ENCODE results near the gene EMC8.
"Not testable (repeated sequence)": the region's sequence is repeated elsewhere in the genome, so short reads cannot be mapped to it uniquely, and the experiment has no call there.

EMC8 gene

DNA sequence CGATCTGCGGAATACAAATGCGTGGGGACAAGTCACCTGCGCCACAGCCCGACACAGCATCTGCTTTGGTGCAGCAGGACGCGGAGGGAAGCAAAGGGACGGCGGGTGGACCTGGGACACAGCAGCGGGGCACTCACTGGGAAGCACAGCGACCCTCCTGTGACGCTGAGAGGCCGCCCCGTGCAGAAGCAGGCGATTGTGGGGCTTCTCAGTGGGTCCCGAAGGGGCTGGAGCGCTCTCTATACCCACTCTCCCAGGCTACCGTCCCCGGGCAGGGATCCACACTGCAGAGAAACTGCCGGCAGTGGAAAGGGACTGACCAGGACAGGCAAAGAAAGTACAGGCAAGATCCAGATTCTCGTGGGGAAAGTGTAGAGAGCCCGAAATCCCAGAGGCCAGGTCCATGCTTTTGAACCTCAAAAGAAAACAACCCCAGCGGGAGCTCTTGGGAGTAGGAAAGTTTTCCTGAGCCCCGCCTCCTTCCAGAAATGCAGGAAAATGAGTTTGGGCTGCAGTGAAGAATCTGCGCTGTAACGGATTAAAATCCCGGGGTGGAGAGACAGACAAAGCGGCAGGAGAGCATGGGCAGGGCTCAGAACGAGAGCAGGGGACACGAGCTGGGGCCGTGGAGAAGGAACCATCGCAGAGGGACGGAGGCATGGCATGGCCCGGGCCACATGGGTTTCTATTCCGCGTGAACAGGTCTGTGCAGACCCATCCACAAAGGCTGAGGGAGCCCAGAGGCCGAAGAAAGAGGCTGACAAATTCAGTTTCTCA lies 12.9 kb upstream of the EMC8 start:
- no peak for DNase-seq (ENCODE audit: low spot score)

DNA sequence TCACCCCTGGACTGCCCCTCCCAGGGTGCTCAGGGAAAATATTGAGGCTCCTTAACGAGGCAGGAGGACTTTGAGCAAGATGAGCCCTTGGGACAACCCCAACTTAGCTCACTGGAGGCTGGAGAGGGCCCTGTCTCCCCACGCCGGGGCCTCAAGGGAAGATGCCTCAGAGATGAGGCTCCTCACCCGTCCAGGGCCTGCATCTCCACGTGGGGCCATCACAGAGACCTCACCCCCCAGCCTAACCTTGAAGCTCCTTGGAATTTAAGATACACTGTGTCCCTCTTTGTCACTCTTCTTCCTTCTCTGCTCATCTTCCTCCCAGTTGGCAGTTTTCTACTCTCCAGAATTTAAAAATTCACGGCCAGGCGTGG lies 11.4 kb upstream of the EMC8 start:
- no peak for DNase-seq (ENCODE audit: low spot score)

DNA sequence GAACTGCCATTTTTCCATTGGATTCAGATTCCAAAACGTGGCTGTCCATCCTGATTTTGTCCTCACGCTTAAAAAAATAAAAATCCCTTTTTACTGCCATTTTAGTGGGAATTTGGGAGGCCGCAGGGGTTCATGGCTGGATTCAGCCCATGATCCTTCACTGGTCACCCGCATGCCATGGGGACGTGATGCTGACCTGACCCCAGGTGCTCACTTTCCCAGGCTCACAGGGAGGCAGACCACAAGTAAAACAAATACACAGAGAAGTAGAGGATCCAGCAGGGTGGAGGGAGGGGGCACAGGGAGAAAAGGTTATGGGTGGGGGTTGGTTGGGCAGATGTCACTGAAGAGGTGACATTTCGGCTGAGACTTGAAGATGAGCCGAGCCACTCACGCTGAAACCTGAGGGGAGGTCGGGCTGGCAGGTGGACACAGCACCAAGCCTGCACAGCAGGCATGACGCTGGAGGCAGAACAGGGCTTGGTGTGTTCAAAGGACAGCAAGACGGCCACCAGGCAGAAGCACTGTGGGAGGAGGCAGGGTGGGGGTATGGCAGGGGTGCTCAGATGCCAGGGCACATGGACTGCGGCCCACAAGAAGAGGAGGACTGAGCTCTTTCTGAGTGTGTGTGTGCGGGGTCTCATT lies 10.9 kb upstream of the EMC8 start:
- no peak for DNase-seq (ENCODE audit: low spot score)

DNA sequence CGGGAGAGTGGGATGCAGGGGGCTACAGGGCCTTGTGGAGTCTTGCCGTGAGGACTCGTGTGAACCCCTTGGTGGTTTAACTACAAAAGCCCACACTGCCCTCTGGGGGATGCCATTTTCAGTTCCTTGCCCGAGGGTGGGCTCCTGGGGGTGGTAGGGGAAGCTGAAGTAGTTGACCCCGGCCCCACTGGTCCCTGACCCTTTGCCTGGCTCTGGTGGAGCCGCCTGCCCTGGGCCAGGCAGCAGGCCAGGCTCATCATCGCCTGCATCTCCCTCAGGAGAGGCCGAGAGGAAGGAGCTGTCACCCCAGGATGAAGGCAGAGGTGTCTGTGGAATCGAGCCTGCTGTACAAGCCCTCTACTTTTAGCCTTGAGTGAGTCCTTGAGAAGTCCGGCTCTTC lies 10.3 kb upstream of the EMC8 start:
- DNase-seq (ENCODE audit: low spot score) = no peak

DNA sequence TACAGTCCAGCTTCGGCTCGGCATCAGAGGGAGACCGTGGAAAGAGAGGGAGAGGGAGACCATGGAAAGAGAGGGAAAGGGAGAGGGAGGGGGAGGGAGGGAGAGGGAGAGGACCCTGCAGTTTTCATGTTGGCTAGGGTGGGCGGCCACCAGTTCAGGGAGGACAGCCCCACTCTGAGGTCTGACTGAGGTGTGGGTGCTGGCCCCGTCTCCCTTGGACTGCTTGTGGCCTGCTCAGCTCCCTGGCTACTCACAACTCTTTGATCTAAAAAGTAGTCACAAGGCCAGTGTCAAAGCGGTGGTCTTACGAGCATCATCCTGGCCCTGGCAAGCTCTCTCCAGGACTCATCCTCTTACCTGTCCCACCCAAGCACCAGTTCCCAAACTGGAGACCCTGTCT lies 9.6 kb upstream of the EMC8 start:
- DNase-seq (ENCODE audit: low spot score) = no peak

DNA sequence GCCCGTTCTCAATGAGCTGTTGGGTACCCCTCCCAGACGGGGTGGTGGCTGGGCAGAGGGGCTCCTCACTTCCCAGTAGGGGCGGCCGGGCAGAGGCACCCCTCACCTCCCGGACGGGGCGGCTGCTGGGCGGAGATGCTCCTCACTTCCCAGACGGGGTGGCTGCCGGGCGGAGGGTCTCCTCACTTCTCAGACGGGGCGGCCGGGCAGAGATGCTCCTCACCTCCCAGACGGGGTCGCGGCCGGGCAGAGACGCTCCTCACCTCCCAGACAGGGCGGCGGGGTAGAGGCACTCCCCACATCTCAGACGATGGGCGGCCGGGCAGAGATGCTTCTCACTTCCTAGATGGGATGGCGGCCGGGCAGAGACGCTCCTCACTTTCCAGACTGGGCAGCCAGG lies 8.8 kb upstream of the EMC8 start:
- DNase-seq (ENCODE audit: low spot score) = not testable (repeated sequence)

DNA sequence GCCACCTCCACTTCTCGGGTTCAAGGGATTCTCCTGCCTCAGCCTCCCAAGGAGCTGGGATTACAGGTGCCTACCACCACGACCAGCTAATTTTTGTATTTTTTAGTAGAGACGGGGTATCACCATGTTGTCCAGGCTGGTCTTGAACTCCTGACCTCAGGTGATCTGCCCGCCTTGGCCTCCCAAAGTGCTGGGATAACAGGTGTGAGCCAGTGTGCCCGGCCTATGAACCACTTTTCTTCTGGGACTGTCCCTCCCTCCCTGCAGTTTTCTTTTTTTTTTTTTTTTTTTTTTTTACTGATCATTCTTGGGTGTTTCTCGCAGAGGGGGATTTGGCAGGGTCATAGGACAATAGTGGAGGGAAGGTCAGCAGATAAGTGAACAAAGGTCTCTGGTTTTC lies 8.0 kb upstream of the EMC8 start:
- not testable (repeated sequence) for DNase-seq (ENCODE audit: low spot score)

DNA sequence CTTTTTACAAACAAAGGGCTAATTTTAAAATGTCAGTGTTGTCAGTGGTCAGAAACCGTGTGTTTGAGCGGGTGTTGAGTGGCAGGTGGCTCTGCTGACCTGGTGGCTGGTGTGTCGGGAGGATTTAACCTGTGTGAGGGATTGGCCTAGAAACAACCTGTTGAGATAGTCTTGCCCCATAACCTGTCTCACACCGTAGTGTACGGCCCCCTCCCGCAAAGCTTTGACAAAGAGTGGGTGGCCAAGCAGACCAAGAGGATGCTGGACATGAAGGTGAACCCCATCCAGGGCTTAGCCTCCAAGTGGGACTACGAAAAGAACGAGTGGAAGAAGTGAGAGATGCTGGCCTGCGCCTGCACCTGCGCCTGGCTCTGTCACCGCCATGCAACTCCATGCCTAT lies 7.2 kb upstream of the EMC8 start:
- DNase-seq (ENCODE audit: low spot score) = no peak

DNA sequence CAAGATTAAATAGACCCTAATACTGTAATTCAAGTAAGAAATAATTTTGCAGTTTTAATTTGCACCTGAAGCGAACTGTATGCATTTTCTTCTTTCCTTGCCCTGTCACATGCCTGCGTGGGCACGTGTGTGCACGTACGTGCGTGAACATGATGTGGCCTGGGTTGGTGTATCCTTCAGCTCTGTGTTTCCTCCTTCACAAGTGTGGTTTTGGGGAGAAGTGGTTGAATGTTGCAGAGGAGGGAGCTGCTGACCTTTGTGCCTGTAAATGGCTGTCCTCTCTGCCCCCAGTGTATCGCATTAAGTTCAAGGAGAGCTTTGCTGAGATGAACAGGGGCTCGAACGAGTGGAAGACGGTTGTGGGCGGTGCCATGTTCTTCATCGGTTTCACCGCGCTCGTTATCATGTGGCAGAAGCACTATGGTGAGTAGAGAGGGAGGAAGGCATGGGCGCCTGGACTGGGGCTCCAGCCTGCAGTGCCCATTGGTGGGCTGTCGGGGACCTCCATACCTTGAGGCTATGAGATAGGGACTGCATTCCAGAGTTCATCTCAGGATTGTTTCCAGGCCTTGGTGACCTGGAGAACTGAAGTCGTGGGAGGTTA lies 6.2 kb upstream of the EMC8 start:
- DNase-seq (ENCODE audit: low spot score) = no peak

DNA sequence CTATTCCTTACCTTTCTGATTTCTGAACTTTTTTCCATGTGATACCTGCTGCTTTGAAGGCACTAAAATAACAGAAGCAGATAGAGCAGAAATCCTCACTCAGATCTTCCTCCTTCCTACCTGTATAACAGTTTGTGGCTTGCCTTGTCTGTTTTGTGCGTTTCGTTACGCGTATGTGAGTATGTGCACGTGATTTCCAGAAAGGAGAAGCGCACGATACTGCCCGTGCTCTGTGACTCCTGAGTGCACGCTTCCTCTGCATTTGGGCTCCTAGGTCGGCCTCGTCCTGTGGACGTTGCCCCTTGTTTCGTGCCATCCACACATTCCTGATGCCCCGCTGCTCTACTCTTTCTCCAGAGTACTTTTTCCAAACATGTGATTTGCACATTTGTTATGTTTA lies 4.2 kb upstream of the EMC8 start:
- no peak for DNase-seq (ENCODE audit: low spot score)

DNA sequence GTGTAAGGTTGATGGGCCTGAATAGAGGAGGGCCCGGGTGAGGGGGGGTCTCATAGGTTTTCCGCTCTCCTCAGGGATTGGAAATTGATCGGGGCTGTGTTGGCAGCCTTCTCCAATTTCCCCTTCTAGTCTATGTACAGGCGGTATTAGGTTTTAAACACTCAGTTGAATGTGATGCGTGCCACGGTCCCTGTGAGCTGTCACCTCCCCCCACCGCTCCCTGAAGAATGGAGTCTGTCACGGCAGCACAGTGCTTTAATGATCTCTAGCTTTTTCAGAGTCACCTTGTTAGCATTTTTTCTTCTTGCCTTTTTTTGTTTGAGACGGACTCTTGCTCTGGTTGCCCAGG lies 951 bp upstream of the EMC8 start:
- peak; percentile 4 for DNase-seq (ENCODE audit: low spot score)

DNA sequence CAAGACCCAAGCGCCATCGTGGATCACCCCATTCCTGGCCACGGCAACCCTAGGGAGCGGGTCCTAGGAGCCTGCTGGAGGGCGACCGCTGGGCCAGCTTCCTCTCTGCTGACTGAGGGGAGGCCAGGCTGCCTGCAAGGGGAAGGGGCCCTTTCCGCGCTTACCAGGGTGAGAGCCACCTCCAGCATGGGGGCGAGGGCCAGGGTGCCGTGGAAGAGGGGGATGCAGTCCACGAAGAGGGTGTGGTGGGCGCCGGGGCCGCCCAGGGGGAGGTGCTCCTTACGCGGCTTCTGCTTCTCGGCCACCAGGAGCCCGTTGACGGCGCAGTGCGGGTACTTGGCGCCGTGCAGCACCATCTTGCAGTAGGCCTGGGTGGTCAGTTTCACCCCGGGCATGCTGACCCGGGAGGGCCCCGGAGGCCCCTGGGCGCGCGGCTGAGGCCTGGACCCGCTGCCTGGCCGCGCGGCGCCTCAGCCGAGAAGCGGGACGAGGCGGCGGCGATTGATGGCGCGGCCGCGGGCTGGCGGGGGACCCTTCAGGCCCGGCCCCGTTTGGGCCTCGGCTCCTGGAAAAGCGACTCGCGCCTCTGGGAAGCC lies 345 bp downstream of the EMC8 start:
- DNase-seq (ENCODE audit: low spot score) = peak; percentile 13

DNA sequence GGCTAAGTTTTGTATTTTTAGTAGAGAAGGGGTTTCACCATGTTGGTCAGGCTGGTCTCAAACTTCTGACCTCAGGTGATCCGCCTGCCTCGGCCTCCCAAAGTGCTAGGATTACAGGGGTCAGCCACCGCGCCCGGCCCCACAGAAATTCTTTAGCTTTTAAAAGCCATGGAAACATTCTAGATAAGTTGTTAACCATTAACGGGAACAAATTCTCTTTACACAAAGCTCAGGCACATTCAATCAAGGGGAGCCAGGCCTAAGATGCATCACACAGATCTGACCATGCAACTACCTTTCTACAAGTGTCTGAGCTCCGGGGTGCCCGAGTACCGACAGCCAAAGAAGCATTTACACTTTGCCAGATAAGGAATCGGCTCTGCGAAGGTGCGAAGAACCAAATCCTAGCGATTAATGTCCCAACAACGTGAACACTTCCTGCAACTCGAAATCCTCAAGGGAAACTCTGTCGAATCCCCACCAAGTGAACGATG lies 1.0 kb downstream of the EMC8 start:
- DNase-seq (ENCODE audit: low spot score) = peak; percentile 3

DNA sequence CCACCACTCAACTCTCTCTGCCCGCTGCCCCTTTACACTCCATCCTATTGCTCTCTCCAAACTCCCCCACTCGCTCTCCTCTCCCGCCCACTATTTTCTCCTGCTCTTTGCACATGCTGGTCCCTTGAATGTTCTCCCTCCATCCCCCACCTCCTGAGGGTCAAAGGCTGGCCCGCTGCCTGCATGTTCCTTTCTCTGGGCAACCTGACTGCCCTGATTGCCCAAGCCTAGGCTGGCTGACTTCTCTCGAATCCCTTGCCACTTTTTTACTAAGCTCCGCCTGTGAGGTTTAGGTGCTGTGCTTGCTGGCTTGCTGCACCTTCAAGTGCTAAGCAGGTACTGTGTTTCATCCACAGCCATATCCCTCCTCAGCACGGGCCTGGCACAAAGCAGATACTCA lies 2.7 kb downstream of the EMC8 start:
- DNase-seq (ENCODE audit: low spot score) = no peak

DNA sequence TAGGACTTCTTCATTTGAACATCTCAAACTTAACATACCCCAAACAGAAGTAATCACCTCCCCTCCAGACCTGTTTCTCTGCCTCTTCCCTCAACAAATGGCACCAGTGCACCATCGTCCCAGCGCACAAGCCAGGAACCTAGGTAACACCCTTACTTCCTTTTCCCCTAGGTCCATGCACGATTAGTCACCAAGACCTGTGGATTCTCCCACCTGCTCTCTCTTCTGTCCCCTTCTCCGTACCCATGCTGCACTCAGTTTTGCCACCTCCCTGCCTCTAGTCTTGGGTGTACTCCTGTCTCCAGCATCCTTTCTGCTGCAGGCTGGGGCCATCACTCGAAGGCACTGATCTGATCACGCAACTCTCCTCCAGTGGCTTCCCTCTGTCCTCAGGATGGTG lies 3.2 kb downstream of the EMC8 start:
- DNase-seq (ENCODE audit: low spot score) = no peak

DNA sequence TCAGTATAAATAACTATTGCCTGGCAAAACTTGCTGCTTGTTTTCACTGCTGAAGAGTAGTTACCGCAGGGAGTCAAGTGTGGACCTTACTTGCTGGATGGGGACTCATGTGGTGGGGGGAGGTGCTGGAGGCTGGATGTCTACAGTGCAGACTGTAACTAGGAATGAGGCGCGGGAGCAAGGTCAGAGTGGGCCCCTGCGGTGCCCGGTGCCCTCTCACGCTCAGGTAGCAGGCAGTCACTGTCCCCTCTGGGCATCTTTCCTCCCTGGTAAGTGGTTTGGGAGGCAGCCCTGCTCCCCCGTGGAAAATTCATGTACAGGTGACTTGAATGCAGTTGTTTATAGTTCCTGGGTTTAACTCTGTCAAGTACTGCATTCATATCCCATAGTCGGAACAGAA lies 4.6 kb downstream of the EMC8 start:
- no peak for DNase-seq (ENCODE audit: low spot score)

DNA sequence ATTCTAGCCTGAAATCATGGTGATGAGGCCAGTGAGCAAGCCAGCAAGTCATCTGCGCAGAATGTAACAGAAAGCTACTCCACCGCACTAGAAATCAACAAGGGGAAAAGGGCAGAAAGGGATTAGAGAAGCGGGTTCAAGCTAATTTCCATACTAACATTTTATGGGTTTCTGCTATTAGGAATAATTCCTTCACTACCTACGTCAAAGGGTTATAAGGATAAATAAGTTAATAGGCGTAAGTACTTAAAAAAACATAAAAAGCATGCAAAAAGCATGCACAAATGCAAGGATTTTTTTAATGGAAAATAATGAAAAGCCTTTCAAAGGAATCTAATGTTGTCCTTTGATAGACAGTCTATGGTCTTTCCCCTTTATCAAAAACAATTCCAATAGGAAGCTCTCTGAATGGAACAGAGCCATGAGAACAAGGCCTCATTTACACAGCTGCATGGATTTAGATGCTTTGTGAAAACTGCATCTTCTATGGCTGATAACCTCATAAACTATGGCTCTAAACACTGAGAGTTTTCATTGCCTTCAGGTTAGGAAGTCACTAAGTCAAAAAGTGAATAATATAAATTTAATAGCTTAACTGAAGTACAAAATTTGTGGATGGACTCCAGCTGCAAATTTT lies 5.6 kb downstream of the EMC8 start:
- no peak for DNase-seq (ENCODE audit: low spot score)

DNA sequence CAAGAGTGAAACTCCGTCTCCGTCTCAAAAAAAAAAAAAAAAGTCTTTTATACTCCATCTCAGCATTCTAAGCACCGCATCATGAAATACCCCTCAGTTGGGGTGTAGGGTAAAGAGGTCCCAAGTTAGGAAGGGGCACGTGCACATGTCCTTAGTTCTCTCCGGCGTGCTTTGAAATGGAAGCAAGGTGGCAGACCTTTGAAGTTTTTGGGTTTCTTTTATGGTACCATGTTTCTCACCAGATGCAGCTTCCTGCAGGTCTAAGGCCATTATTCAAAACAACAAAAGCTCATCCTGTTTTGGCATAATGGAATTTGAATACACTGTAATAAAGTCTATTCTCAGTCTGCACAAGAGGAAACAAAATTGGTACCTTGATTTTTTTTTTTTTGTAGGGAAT lies 9.6 kb downstream of the EMC8 start:
- DNase-seq (ENCODE audit: low spot score) = no peak

DNA sequence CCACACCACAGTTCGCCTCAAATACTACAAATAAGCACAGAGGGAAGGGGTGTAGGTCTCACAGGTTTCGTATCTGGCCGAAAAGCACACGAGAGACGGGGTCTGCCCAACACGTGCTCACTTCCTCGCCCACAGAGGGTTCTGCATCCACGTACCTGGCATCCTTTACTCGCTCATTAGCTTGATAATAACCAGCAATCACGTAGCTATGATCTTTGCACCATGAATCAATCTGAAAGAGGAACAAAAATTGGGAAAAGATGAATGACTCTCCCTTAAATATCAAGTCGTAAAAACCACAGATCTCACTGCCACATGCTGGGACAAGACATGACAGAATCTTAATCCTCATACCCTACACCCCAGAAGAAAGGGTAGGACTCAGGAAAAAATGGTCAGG lies 10.5 kb downstream of the EMC8 start:
- no peak for DNase-seq (ENCODE audit: low spot score)

DNA sequence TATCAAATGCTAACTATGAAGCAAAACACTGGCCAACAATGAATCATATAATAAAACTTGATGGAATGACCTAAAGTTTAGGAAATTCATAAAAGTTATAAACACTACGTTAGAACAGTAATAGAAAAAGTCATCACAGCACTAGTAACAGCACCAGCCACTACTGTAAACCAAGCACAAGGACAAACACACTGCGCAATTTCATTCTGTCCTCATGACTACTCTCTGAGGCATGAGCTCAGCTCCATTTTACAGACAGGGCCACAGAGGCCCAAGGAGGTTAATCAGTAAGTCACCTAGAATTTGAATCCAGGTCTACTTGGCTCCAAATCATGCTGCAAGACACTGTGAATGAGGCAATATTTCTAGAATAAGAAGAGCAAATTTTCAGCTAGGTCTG lies 13.4 kb downstream of the EMC8 start:
- DNase-seq (ENCODE audit: low spot score) = no peak

DNA sequence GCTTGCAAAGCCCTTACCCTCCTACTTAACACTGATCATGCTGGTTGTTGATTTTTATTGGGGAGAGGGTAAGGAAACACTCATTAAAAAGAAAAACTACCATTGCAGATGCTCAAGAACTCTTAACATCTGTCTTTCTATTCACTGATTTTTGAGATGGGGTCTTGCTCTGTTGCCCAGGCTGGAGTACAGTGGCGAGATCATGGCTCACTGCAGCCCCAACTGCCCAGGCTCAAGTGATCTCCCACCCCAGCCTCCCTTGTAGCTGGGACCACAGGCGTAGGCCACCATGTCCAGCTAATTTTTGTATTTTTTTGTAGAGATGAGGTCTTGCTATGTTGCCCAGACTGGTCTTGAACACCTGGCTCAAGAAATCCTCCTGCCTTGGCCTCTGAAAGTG lies 14.5 kb downstream of the EMC8 start:
- DNase-seq (ENCODE audit: low spot score) = no peak

DNA sequence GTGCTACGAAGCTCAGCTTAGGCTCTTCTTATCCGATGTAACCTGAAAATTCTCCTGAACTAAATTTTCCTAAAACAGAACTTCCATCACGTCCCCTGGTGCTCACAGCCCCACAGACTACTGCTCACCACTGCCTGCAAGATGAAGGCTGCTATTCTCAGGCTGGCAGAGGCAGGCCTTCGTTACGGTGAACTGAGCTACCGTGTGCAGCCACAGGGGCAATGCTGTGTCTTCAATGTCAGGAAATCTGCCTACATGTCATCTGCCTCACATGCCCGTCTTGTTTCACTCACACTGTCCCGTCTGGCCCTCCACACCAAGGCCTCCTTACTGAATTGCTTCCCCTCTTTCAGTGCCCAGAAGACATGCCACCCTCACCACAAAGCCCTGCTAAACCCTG lies 15.9 kb downstream of the EMC8 start:
- DNase-seq (ENCODE audit: low spot score) = no peak

DNA sequence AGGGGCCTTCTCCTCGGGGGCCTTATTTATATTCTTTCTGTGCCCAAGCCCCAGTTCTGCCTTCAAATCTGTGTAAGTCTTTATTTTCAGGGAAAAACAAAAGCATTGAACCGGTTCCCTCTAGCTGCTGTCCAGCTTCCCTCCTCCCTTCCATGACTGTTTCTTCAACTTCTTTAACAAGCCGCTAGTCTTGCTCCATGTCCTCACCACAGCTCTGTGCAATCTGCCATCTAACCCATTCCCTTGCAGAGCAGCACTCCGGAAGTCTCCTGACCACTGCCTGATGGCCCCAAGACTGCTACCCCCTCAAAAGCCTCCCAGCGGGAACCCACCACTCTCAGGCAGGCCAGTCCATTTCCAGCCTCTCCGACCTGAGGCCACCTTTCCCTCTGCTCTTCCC lies 16.9 kb downstream of the EMC8 start:
- DNase-seq (ENCODE audit: low spot score) = no peak

Data from COLO829 (cell line).